ENCODE data around the gene SLC16A9. TPM values are rescaled to one million over a fixed set of nuclear protein-coding genes. Genes with fewer than 3 reads are reported as not detected.

SLC16A9 gene
- total and polyA plus RNA-seq, 12 donors, result 0.12 to 3.3 (median 2.0) TPM

DNA sequence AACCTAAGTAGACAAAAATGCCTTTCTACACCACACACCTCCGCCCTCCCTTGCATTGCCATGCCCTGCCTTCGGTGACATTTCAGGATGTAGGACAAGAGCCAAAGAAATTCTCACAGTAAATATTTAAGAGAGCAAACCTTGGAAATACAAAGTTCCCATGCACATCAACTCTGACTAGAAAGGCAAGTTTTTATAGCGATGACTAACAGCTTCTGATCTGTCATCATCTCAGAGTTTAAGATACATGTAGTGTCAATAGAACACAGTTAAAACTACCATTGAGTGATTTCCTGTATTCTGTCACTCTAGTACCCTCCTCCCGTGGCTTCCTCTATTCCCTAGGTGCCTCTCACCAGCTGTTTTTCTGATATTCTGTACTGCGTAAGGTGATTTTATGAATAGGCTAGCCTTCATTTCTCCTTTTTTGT lies 20.7 kb downstream of the SLC16A9 start:
- Histone ChIP-seq H3K4me3 (no peak overlapping the region), H3K36me3 (peaks cover 0 to 1% (median 0%) of the 10 kb centered on the region in 9 donors), H3K27ac (no peak overlapping the region), H3K9me3 (no peaks in the 10 kb centered on the region), H3K27me3 (no peaks in the 10 kb centered on the region), H3K4me1 (no peaks in the 10 kb centered on the region)
- no peak for ATAC-seq
- 48 to 74% methylated on average over 5 of the region's 5 CpGs for WGBS, 2 donors
- no peak for DNase-seq
- intact Hi-C loops (cut with DNase I), result no loop called here
- TF ChIP-seq, protein P1, sequence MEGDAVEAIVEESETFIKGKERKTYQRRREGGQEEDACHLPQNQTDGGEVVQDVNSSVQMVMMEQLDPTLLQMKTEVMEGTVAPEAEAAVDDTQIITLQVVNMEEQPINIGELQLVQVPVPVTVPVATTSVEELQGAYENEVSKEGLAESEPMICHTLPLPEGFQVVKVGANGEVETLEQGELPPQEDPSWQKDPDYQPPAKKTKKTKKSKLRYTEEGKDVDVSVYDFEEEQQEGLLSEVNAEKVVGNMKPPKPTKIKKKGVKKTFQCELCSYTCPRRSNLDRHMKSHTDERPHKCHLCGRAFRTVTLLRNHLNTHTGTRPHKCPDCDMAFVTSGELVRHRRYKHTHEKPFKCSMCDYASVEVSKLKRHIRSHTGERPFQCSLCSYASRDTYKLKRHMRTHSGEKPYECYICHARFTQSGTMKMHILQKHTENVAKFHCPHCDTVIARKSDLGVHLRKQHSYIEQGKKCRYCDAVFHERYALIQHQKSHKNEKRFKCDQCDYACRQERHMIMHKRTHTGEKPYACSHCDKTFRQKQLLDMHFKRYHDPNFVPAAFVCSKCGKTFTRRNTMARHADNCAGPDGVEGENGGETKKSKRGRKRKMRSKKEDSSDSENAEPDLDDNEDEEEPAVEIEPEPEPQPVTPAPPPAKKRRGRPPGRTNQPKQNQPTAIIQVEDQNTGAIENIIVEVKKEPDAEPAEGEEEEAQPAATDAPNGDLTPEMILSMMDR (IDR thresholded peaks at IDR 0.05), result no peak

DNA sequence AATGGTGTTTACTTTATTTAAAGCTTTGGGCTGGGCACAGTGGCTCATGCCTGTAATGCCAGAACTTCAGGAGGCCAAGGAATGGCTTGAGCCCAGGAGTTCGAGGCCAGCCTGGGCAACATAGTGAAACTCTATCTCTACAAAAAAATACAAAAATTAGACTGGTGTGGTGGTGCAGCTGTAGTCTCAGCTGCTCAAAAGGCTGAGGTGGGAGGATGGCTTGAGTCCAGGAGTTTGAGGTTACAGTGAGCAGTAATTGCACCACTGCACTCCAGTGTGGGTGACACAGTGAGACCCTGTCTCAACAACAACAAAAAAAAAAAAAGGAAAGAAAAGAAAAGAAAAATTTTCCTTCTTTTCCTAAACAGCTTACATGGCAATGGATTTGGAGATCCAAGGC lies 22.0 kb downstream of the SLC16A9 start:
- TF ChIP-seq, protein P1 (IDR thresholded peaks at IDR 0.05), result no peak
- WGBS, 2 donors, result 82 to 97% methylated on average over 1 of the region's 1 CpG
- H3K36me3 ChIP-seq, result peaks cover 0 to 7% (median 0%) of the 10 kb centered on the region in 9 donors
- no peak overlapping the region for H3K27ac ChIP-seq
- no peak overlapping the region for H3K4me3 ChIP-seq
- ATAC-seq (no peak), DNase-seq (no peak)
- no peaks in the 10 kb centered on the region for H3K4me1 ChIP-seq
- intact Hi-C loops (cut with DNase I), result no loop called here
- no peaks in the 10 kb centered on the region for H3K27me3 ChIP-seq
- no peaks in the 10 kb centered on the region for H3K9me3 ChIP-seq

DNA sequence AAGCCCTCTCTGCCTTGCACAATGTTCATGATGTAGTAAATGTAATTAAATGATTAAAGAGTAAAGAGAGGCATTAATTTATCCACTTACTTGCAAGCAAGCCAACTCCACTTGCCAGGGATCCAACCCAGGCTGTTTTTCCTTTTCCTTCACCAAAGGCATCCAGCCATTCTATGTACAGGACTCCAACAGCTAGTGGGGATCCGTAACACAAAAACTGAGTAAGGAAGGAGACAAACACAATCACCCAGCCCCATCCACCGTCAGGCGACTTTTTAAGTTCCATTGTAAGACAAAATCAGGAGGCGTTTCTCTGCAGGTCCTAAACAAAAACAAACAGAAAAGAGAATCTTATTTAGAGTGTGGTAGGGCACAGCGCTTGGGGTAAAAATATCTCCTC lies 25.6 kb downstream of the SLC16A9 start:
- Histone ChIP-seq H3K4me3 (no peak overlapping the region), H3K27ac (no peak overlapping the region), H3K36me3 (peaks cover 0 to 7% (median 0%) of the 10 kb centered on the region in 9 donors), H3K27me3 (no peaks in the 10 kb centered on the region), H3K9me3 (no peaks in the 10 kb centered on the region), H3K4me1 (no peaks in the 10 kb centered on the region)
- ATAC-seq (no peak), DNase-seq (no peak)
- intact Hi-C loops (cut with DNase I), result no loop called here
- TF ChIP-seq, protein P1 (IDR thresholded peaks at IDR 0.05), result no peak
- WGBS, 2 donors, result 91 to 93% methylated on average over 5 of the region's 5 CpGs

DNA sequence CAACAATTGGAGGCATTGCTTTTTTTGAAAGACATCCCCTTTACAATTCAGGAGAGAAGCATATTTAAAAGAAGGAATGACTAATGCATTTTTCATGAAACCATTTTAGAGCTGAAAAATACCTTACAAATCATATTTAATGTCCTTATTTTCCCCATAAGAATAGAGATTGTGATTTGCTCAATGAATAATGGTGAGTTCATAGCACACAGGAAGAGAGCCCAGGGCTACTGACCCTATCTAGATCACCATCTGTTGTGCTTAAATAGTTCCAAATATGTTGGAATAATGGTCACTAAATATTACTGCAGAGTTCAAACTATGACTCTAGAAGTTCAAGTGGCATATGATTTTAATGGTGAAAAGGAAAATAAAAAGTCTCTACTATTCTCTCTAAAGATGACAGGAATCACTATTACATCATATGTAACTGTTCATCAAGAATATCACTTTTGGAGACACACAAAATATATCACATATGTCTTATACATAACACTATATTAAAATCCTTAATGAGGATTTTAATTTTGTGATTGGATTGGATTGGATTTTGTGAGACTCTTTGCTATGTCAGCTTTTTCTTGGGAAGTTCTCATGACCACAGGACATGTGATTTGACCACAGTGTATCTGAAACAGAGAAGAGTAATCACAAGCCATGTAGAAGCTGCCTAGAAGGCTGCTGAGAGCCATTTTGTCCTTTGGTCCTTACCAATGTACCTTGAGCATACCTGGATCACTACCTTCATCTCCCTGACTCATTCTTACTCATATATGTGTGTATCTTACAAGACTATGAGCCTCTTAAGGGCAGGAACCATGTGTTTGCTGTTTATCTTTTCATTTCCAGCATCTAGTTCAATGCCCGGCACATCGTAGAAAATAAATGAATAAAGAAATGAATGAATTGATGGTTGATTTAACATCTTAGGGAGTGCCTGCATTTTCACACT lies 26.4 kb downstream of the SLC16A9 start:
- no peak for DNase-seq
- H3K4me3 ChIP-seq, result no peak overlapping the region
- TF ChIP-seq, protein P1 (IDR thresholded peaks at IDR 0.05), result no peak
- no peak overlapping the region for H3K27ac ChIP-seq
- no peak for ATAC-seq
- no peaks in the 10 kb centered on the region for H3K27me3 ChIP-seq
- no peaks in the 10 kb centered on the region for H3K4me1 ChIP-seq
- H3K36me3 ChIP-seq, result peaks cover 0 to 7% (median 0%) of the 10 kb centered on the region in 9 donors
- WGBS, 2 donors, result 97 to 99% methylated on average over 2 of the region's 2 CpGs
- intact Hi-C loops (cut with DNase I), result no loop called here
- H3K9me3 ChIP-seq, result no peaks in the 10 kb centered on the region
